Head of caudate nucleus (tissue), 42 donors: ENCODE data around the gene PLK5.
A peak's percentile ranks its signal among the peaks of the same experiment; 100 is the strongest.
"Not testable (repeated sequence)": the region's sequence is repeated elsewhere in the genome, so short reads cannot be mapped to it uniquely, and the experiment has no call there.

Experiments
- DNase-seq, 42 donors: peaks; one replicate each; pipeline versions ENCODE4 v3.0.0 to v3.0.0-alpha.2; 2020 to 2021; ENCODE audit warnings: mixed read lengths in 7 of 42
- intact Hi-C: fragments of 100-400 bp; cut with DNase I; formaldehyde crosslinking; loops from one replicate; pipeline ENCODE4 v1.15.0; 2022

Gene PLK5

DNA sequence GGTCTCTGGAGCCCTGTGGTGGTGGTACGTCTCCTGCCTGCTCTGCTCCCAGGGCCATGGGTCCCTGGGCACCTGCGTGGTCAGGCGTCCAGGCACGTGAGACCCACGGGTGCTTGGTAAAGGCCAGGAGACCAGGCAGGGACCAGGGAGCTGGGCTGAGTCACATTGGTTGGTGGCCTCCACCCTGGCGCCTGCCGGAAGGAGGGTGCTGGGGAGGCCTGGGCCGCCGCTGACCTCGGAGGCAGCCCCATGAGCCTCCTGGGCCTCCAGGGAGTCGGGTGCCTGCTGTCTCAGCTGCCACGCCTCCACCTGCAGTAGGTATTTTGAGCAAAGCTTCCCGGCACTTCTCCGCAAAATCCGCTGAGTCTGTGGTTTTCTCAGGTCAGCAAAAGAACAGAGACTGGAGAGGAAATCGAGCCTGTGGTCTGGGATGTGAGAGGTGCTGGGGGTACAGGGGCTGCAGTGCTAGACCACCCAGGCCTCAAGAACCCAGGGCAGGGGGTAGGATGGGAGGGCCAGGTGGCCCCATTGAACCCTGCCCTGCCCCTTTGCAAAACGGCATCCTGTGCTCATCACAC is 3.6 kb upstream of the PLK5 start:
- no peak for DNase-seq
- intact Hi-C loops = no loop called here

DNA sequence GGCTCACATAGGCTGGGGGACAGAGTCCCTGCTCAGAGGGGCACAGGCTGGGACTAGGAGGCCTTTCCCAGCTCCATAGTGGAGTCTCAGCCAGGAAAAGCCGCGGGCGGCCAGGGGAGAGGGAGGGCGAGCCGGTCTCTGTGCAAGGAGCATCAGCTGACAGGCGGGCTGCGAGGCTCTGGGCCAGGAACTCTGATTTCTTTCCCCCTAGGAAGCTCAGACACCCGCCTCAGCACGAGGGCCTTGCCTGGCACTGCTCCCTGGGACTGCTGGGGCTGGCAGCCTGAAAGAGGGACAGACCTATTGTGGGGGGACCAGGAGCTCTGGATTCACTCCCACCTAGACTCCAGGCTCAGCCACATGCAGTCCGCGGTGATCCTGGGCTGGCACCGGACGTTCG is 2.2 kb upstream of the PLK5 start:
- DNase-seq = peak; percentile 10 to 84 (median 58)
- intact Hi-C loops = no loop called here

DNA sequence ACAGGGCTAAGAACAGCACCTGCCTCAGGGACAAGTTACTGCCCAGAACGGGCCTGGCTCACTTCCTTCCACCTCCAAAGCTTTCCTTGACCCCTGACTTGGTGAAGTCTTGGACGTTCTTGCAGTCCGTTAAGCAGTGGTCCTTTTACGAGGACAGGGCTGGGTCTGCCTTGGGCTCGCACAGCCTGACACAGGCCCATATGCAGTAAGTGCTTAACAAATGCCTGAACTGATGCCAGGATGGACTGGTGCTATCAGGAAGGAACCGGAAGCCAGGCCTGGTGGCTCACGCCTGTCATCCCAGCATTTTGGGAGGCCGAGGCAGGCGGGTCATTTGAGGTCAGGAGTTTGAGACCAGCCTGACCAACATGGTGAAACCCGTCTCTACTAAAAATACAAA is 1.8 kb upstream of the PLK5 start:
- intact Hi-C loops = no loop called here
- DNase-seq = no peak

DNA sequence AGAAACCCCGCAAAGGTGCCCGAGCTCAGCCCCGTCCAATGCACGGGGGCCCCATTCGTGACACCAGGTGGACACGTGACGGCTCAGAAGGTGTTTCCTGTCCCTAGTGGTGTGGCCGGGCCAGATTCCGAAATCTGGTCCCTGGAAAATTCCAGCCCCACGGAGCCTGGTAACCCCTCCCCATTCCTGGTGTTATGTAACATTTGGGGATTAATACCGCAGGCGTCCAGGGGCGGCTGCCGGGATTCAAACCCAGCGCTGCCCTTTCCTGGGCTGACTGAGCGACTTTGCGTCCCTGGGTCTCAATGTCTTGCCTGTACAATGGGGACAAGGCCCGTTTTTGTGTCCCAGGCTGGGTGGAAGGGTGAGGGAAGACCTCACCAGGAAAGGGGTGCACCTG is 1.0 kb upstream of the PLK5 start:
- intact Hi-C loops = no loop called here
- no peak for DNase-seq

DNA sequence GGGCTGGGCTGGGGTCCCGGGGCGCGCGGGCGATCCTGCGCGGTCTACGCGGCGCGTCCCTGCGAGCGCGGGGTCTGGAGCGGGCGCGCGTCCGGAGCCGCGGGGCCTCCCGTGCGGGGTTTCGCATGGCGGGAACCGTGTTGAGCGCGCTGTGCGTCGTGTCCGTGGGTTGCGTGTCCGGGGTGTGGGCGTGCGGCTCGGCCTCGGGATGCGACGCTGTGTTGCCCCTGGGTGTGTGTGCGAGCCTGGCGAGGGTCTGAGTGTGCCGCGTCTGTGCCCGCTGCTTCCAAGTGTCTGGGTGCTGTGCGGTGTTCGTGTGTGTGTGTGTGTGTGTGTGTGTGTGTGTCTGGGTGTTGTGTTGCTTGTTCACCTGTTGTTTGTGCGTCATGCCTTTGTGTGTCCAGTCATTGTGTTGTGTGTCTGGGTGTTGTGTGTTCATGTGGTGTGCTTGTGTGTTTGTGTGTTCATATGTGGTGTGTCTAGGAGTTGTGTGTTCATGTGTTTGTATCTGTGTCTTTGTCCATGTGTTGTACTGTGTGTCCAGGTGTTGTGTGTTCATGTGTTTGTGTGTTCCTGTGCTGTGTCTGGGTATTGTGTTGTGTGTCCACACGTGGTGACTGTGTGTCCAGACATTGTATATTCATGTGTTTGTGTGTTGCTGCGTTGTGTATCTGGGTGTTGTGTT is 552 bp downstream of the PLK5 start:
- DNase-seq = no peak
- intact Hi-C loops = no loop called here

DNA sequence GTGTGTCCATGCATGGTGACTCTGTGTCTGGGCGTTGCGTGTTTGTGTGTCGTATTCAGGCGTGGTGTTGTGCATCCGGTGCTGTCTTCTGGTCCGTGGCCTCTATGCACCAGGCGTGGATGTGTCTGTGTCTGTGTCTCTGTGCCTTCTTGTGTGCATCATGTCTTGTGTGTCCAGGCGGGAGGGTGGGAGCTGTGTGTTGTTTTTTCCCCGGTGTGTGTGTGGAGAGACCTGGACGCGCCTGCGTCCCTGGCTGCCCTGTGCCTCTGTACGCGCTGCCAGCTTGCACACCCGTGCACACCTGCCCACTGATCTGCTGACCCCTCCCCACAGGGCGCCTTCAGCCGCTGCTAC is 1.1 kb downstream of the PLK5 start:
- DNase-seq = no peak
- intact Hi-C loops = no loop called here

DNA sequence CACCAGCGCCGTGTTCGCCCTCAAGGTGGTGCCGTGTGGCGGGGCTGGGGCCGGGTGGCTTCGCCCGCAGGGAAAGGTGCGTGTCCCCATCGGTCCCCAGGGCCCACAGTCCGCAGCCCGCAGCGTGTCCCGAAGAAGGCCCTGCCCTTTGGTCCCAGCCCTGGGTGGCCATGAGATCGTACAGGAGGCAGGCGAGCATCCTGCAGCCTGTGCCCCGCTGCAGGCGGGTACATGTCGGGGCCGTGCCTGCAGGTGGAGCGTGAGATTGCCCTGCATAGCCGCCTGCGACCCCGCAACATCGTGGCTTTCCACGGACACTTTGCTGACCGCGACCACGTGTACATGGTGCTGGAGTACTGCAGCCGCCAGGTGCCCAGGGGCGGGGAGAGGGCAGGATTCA is 1.5 kb downstream of the PLK5 start:
- no peak for DNase-seq
- intact Hi-C loops = no loop called here

DNA sequence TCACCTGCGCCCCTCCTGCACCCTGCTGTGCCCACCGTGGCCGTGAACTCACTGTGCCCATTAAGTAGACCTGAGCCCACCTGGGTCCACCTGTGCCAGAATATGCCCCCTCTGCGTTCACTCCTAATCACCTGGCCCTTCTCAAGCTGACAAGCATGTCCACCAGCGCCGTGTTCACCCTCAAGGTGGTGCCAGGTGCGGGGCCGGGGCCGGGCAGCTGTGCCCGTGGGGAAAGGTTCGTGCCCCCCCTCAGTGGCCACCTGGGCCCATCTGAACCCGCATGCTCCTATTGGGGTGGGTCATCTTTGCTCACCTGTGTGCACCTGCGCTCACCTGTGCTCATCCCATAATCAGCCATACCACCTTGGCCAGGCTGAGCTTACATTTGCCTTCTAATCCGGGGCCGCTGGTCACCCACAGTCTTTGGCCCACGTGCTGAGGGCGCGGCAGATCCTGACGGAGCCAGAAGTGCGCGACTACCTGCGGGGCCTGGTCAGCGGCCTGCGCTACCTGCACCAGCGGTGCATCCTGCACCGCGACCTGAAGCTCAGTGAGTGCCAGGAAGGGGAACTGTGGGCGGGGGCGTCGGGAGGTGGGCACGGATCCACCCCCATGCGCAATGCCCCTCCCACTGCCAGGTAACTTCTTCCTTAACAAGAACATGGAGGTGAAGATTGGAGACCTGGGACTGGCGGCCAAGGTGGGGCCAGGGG is 2.3 kb downstream of the PLK5 start:
- intact Hi-C loops = no loop called here
- no peak for DNase-seq

DNA sequence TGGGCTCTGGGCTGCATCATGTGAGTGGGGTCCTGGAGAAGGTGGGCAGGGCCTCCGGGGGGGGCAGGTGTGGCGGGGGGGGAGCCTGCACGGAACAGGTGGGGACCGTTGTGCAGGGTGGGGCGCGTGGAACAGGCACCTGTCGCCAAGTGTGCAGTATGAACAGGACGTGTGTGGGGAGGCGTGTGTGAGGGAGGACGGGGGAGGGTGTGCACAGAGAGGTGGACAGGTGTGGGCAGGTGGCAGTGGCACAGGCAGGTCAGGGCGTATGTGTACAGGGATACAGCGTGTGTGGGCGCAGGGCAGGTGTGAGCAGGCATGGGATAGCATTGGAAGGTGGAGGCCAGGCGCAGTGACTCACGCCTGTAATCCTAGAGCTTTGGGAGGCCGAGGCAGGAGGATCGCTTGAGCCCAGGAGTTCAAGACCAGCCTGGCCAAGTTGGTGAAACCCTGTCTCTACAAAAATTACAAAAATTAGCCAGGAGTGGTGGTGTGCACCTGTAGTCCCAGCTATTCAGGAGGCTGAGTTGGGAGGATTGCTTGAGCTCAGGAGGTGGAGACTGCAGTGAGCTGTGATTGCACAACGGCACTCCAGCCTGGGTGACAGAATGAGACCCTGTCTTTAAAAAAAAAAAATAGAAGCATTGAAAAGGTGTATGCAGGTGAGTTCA is 3.2 kb downstream of the PLK5 start:
- no peak for DNase-seq
- intact Hi-C loops = no loop called here

DNA sequence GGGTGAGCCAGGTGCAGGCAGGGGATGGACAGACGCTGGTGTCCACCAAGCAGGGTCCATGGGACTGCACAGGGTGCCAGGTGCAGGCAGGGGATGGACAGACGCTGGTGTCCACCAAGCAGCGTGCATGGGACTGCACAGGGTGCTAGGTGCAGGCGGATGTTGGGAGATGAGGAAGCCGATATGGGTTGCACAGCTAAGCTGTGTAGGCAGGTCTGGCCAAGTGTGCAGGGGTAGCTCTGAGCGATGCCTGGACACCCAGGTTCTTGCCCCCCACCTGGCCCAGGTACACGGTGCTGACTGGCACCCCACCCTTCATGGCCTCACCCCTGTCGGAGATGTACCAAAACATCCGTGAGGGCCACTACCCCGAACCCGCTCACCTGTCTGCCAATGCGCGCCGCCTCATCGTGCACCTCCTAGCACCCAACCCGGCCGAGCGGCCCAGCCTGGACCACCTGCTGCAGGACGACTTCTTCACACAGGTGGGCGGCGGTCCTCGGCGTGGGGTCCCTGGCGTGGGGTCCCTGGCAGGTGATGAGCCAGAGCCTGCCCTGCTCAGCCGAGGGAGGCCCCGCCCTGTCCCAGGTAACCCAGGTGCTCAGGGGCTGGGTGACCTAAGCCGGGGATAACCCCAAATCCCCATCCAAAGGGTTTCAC is 3.9 kb downstream of the PLK5 start:
- no peak for DNase-seq

DNA sequence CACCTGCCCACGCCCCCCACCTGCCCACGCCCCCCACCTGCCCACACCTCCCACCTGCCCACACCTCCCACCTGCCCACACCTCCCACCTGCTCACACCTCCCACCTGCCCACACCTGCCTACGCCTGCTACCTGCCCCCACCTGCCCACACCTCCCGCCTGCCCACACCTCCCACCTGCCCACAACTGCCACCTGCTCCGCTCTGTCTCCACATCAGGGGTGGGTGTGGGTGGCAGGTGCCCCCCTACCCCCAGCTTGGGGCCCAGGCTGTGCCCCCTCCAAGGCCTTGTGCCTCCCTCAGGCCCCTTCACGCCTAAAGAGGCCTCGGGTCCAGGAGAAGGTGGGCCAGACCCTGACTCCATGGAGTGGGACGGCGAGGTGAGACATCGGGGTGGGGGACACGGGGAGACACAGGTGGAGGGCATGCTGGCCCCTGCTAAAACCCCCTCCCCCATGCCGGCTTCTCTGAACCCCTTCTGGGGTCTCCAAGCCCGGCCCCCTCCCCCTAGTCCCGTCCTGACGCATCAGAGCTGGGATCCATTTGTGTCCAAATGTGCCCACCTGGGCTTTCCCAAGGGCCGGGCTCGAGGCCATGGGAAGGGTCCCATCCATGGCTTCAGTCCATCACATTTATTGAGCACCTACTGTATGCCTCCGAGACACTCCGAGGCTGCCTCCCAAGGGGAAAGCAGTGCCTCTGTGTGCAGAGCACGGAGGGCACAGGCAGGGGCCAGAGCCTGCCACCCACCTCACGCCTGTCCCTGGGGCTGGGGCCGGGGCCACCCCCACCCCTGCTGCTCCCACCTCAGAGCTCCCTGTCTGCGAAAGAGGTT is 4.9 kb downstream of the PLK5 start:
- no peak for DNase-seq
- intact Hi-C loops = no loop called here

More for the DNA sequence above, 3.9 kb downstream of the PLK5 start:
- intact Hi-C loops = no loop called here

DNA sequence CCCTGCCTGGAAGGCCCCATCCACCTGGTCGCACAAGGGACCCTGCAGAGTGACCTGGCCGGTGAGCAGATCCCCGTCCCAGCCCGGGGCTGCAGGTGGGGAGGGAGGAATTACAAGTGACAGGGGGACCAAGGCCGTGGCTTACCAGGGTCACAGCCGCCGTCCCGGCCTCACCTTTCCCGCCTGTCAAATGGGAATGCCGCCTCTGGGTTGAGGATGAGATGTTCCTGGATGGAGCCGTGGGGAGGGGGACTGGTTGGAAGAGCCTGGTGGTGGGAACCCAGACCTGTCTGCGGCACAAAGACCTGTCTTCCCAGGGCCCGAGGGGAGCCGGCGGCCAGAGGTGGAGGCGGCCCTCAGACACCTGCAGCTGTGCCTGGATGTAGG is 5.5 kb downstream of the PLK5 start:
- no peak for DNase-seq
- intact Hi-C loops = no loop called here

DNA sequence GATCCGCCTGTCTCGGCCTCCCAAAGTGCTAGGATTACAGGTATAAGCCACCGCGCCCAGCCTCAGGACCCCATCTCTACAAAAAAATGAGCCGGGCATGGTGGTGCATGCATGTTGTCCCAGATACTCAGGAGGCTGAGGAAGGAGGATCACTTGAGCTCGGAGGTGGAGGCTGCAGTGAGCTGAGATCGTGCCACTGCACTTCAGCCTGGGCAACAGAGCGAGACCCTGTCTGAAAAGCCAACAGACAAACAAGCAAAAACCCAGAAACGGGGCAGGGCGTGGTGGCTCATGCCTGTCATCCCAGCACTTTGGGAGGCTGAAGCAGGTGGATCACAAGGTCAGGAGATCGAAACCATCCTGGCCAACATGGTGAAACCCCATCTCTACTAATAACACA is 7.0 kb downstream of the PLK5 start:
- intact Hi-C loops, DNase-seq: not testable (repeated sequence)

DNA sequence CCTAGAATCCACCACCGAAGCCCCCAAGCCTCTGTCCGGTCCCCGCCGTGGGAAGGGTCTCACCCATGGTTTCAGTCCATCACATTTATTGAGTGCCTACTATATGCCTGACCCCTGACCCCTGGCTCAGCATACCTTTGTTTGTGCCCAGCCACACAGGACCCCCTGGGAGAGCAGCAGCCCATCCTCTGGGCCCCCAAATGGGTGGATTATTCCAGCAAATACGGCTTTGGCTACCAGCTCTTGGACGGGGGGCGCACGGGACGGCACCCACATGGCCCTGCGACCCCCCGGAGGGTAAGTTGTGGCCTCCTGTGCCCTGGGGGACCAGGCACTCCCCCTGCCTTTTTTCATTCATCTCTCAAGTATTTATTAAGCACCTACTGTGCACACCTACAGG is 7.7 kb downstream of the PLK5 start:
- intact Hi-C loops = no loop called here
- no peak for DNase-seq

DNA sequence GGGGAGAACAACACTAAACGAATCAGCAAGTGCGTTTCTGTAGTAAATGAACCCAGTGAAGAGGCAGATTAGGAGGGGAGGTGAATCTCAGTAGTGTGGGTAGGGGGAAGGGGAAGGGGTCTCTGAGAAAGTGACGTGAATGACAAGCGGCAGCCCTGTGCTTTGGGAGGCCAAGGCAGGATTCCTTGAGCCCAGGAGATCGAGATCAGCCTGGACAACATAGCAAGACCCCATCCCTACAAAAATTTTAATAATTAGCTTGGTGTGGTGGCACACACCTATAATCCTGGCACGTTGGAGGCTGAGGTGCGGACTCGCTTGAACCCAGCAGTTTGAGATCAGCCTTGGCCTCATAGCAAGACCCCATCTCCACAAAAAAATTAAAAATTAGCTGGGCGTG is 8.1 kb downstream of the PLK5 start:
- intact Hi-C loops = no loop called here
- DNase-seq = no peak

DNA sequence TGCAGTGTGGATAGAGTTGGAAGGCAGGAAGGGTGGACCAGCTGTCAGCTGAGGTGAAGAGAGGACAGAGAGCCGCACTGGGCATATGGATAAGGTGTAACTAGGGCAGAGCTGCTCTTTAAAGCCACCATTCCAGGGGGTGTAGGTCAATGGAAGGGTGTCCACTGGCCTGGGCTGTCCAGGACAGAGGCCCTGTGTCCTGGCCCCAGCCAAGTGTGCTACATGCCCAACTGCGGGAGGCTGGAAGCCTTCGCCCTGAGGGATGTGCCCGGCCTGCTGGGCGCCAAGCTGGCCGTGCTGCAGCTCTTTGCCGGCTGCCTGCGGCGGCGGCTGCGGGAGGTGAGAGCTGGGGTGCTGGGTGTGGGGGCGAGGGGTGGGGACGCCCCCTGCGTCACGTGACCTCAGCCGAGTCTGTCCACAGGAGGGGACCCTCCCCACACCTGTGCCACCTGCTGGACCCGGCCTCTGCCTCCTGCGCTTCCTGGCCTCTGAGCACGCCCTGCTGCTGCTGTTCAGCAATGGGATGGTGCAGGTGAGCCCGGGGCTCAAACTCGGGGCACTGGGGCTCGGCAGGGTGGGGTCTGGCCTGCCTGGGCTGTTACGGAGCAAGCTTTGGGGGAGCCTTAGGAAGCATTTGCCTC is 9.8 kb downstream of the PLK5 start:
- intact Hi-C loops = no loop called here
- no peak for DNase-seq

DNA sequence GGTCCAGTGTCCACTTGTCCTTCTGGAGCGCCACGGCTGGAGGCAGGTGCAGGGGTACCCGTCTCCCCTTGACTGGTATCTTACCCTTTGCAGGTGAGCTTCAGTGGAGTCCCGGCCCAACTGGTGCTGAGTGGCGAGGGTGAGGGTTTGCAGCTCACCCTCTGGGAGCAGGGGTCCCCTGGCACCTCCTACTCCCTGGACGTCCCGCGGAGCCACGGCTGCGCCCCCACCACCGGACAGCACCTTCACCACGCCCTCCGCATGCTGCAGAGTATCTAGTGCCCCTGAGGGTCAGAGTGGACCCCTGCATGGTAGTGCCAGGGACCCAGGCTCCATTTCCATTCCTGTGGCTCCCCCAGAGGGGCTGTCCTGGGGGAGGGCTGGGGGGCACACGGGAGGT is 11.1 kb downstream of the PLK5 start:
- no peak for DNase-seq
- intact Hi-C loops = no loop called here

DNA sequence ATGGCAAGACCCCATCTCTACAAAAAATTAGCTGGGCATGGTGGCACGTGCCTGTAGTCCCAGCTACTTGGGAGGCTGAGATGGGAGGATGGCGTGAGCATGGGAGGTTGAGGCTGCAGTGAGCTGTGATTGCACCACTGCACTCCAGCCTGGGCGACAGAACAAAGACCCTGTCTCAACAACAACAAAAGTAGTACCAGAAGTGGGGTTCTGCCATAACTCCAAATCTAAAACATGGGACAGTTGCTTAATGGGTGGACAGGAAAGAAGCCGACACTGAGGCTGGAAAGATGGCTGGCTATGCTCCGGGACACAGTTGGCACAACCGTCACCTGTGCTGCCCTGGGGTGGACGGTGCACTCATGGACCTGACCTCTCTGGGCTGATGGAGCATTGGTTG is 11.8 kb downstream of the PLK5 start:
- DNase-seq, intact Hi-C loops: not testable (repeated sequence)

DNA sequence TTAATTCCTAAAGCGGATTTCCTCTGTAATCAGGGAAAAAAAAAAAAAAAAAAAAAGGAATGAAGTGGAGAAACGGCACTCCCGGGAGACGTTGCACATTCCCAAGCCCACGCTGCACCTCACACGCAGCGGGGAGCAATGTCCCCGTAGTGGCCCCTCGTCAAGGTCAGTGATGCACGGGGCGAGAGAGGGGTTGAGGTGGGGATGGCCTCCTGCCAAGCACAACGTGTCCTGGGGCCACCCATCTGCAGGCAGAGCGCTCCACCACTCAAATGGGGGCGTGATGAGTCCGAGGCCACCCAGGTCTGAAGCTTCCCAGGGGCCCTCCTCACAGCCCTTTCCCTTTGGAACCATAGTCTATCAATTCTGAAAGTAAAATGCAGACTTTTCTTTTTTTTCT is 15.1 kb downstream of the PLK5 start:
- intact Hi-C loops = no loop called here
- DNase-seq = no peak
